GM18907 (cell line): ENCODE data around the gene ACADSB.

Experiments
- ATAC-seq: cut with Tn5 transposase; IDR thresholded peaks from one replicate; pipeline ENCODE4 v1.9.1; 2021; ENCODE audit warnings: mild to moderate bottlenecking, moderate library complexity; ENCODE audit not compliant: unreplicated experiment

The ACADSB gene

GRCh38 chr10:123093489-123093888 is 84.7 kb downstream of the ACADSB start:
- no peak for ATAC-seq

DNA sequence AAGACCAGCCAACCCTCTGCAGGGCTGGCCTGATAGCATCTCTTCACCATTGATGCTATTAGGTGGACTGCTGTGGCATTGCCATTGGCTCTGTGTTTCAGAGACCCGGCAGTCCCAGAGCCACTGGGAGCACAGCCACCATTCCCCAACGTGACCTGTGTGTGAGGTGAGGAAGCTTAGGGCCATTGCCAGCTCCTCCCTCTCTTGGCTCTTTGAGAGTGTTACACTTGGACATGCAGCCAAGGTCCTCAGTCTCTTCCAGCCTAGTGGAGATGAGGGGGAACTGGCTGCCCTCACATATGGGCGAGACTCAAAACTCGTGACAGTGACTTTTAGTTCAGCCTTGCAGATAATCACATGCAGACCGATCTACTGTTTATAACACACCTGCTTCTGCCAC is 87.6 kb downstream of the ACADSB start:
- no peak for ATAC-seq

DNA sequence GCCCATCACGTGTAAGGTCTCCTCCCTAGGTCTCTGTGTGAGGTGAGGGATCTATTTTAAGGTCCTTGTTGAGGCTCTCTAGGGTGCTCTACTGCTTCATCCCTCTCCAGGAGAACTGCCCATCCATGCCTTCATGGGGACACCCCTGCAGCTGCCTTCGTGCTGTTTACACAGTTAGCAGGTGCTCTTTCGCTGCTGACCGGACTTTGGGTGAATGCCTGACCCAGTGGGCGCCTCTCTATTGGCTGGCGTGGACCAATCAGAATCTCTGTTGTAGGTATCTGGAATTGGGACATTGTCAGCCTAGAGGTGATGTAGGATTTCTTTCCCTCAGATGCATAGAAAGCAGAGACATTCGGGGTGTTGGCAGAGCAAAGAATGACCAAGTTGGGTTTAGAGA is 88.2 kb downstream of the ACADSB start:
- no peak for ATAC-seq

GRCh38 chr10:123100030-123100762 is 91.4 kb downstream of the ACADSB start:
- ATAC-seq: no peak

GRCh38 chr10:123101872-123102271 is 93.1 kb downstream of the ACADSB start:
- no peak for ATAC-seq

DNA sequence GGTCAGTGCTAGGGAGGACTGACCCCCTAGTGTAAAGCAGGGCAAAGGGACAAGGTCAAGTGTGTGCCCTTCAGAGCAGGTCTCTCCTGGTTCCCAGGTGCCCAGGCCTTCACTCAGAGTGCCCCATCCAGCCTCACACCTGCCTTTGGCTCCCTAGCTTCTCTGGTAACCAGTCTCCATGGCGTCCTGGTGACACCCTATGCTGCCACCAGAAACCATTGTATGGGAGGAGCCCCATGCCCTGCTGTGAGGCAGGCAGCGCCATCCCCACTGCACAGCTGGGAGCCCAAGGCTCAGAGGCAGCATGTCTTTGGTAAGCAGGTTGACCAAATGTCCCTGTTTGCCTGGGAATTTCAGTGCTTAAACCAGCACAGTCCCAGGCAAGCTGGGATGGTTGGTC is 93.9 kb downstream of the ACADSB start:
- no peak for ATAC-seq

DNA sequence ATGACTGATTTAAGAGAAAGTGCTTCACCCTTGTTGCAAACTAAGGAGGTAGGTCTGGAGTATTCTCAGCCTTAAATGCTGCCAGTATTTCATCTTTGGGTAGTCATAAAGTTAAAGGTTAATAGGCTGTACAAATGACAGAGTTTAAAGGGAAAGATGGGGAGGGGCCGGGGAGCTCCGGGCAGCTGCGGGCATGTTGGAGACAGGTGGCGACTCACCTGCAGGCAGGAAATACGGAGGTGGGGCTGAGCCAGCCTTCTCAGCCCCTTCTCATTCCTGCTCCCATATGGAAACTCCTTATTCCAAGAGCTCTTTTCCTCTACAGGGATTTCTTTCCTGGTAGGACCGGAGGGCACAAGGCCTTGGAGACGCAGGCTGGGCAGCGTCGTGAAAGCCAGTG is 95.1 kb downstream of the ACADSB start:
- no peak for ATAC-seq
